HepG2 (cell line): ENCODE data around the gene MLH1. TPM values are rescaled to one million over a fixed set of nuclear protein-coding genes. Genes with fewer than 3 reads are reported as not detected.
A peak's percentile ranks its signal among the peaks of the same experiment; 100 is the strongest.

ENCODE experiments used
- CCAR2 ChIP-seq: fragments of 200-400 bp; formaldehyde crosslinking; optimal IDR thresholded peaks from 2 replicates; pipeline ENCODE3; 2018; ENCODE audit warnings: low read depth, mild to moderate bottlenecking, low read length, moderate library complexity
- CCDC6 ChIP-seq: sonication (generic); formaldehyde crosslinking; IDR thresholded peaks from 2 replicates; pipeline ENCODE4 v1.8.1; 2022; ENCODE audit warnings: mild to moderate bottlenecking, missing genetic modification reagents, moderate library complexity
- CHCHD3 ChIP-seq: sonication (generic); formaldehyde crosslinking; IDR thresholded peaks from 2 replicates; pipeline ENCODE4 v1.8.0; 2022; ENCODE audit warnings: mild to moderate bottlenecking, missing genetic modification reagents, moderate library complexity
- HDAC6 ChIP-seq: fragments of 200-600 bp; sonication (generic); IDR thresholded peaks from 2 replicates; pipeline ENCODE4 v1.7.0; 2017; ENCODE audit warnings: mild to moderate bottlenecking, antibody characterized with exemption, low read length, low read depth
- HMG20A ChIP-seq: IDR thresholded peaks from 2 replicates; pipeline ENCODE4 v1.6.1; 2016; ENCODE audit warnings: borderline replicate concordance
- IRX3 ChIP-seq: sonication (generic); formaldehyde crosslinking; IDR thresholded peaks from 2 replicates; pipeline ENCODE4 v1.8.1; 2023; ENCODE audit warnings: mild to moderate bottlenecking, low read depth, missing genetic modification reagents, borderline replicate concordance
- NPAS2 ChIP-seq: sonication (generic); formaldehyde crosslinking; IDR thresholded peaks from 2 replicates; pipeline ENCODE4 v1.8.0; 2022; ENCODE audit warnings: mild to moderate bottlenecking, missing genetic modification reagents, borderline replicate concordance
- POGZ ChIP-seq: sonication (generic); formaldehyde crosslinking; IDR thresholded peaks from 2 replicates; pipeline ENCODE4 v1.4.0; 2020; ENCODE audit warnings: mild to moderate bottlenecking, missing genetic modification reagents
- RBFOX2 ChIP-seq: fragments of 200-400 bp; formaldehyde crosslinking; IDR thresholded peaks from 2 replicates; pipeline ENCODE4 v1.6.1; 2017; ENCODE audit warnings: low read depth, mild to moderate bottlenecking, low read length
- RELA ChIP-seq: sonication (generic); formaldehyde crosslinking; IDR thresholded peaks from 2 replicates; pipeline ENCODE4 v1.4.0; 2020; ENCODE audit warnings: missing genetic modification reagents
- SUZ12 ChIP-seq: fragments of 150-350 bp; IDR thresholded peaks from 2 replicates; pipeline ENCODE4 v1.6.1; 2014; ENCODE audit warnings: low read depth, low read length
- ZNF296 ChIP-seq: sonication (generic); formaldehyde crosslinking; conservative IDR thresholded peaks from 2 replicates; pipeline ENCODE4 v1.5.0; 2020; ENCODE audit warnings: mild to moderate bottlenecking, missing genetic modification reagents
- ZNF329 ChIP-seq: sonication (generic); formaldehyde crosslinking; IDR thresholded peaks from 2 replicates; pipeline ENCODE4 v1.9.0; 2021; ENCODE audit warnings: low read depth, mild to moderate bottlenecking, missing genetic modification reagents
- ZNF607 ChIP-seq: sonication (generic); formaldehyde crosslinking; IDR thresholded peaks from 2 replicates; pipeline ENCODE4 v1.5.1; 2020; ENCODE audit warnings: missing genetic modification reagents, mild to moderate bottlenecking, borderline replicate concordance
- ZNF724P ChIP-seq: sonication (generic); formaldehyde crosslinking; IDR thresholded peaks from 2 replicates; pipeline ENCODE4 v1.8.0; 2022; ENCODE audit warnings: missing genetic modification reagents, borderline replicate concordance
- polyA plus RNA-seq, 8 experiments: library from polyadenylated mRNA; depleted of rRNA in 3 of 8; stranded (reverse) in 7 of 8; unstranded in 1 of 8; fragments of >200 nt; fragmentation: Illumina TruSeq in 4 of 8; extraction: Trizol in 4 of 8; gene quantifications; 2 replicates each; pipeline versions ENCODE4 v1.2.1 to v1.2.3, GENCODE V29; 2011 to 2016; ENCODE audit warnings: low read depth in 4 of 8, missing spikeins in 1 of 8, mixed read lengths in 1 of 8; ENCODE audit not compliant: insufficient read depth in 1 of 8
- total RNA-seq, 5 experiments: library from RNA; depleted of rRNA; stranded (reverse); fragments of >200 nt; fragmentation: Illumina TruSeq; extraction: Trizol; gene quantifications; 2 replicates each; pipeline ENCODE4 v1.2.3, GENCODE V29; 2016; ENCODE audit warnings: low read depth in 1 of 5
- TF ChIP-seq, protein P1 (sequence below): IDR thresholded peaks from 2 replicates; pipeline ENCODE4 v1.6.1; 2012; ENCODE audit warnings: low read depth, low read length, improper control_type of control experiment
- TF ChIP-seq, protein P2 (sequence below): sonication (generic); formaldehyde crosslinking; conservative IDR thresholded peaks from 2 replicates; pipeline ENCODE4 v1.8.1; 2023; ENCODE audit warnings: missing genetic modification reagents
- TF ChIP-seq, protein P3 (sequence below): sonication (generic); formaldehyde crosslinking; IDR thresholded peaks from 2 replicates; pipeline ENCODE4 v1.4.0; 2020; ENCODE audit warnings: missing genetic modification reagents
- TF ChIP-seq, protein P4 (sequence below): sonication (generic); formaldehyde crosslinking; IDR thresholded peaks from 2 replicates; pipeline ENCODE4 v1.4.0; 2020; ENCODE audit warnings: mild to moderate bottlenecking, missing genetic modification reagents
- TF ChIP-seq, protein P5 (sequence below): IDR thresholded peaks from 2 replicates; pipeline ENCODE4 v1.6.1; 2016; ENCODE audit warnings: low read depth
- TF ChIP-seq, protein P6 (sequence below): sonication (generic); formaldehyde crosslinking; IDR thresholded peaks from 2 replicates; pipeline ENCODE4 v1.5.0; 2020; ENCODE audit warnings: mild to moderate bottlenecking, low read depth, missing genetic modification reagents, borderline replicate concordance
- TF ChIP-seq, protein P7 (sequence below): IDR thresholded peaks from 2 replicates; pipeline ENCODE4 v1.6.1; 2018; ENCODE audit warnings: missing genetic modification reagents, mild to moderate bottlenecking, missing compliant biosample characterization

The MLH1 gene
- total and polyA plus RNA-seq, 2 of the 13 experiments (the other 11 are each of a cell fraction or from before 2014, with no cell fraction given), result 29.5 to 70.8 TPM

DNA sequence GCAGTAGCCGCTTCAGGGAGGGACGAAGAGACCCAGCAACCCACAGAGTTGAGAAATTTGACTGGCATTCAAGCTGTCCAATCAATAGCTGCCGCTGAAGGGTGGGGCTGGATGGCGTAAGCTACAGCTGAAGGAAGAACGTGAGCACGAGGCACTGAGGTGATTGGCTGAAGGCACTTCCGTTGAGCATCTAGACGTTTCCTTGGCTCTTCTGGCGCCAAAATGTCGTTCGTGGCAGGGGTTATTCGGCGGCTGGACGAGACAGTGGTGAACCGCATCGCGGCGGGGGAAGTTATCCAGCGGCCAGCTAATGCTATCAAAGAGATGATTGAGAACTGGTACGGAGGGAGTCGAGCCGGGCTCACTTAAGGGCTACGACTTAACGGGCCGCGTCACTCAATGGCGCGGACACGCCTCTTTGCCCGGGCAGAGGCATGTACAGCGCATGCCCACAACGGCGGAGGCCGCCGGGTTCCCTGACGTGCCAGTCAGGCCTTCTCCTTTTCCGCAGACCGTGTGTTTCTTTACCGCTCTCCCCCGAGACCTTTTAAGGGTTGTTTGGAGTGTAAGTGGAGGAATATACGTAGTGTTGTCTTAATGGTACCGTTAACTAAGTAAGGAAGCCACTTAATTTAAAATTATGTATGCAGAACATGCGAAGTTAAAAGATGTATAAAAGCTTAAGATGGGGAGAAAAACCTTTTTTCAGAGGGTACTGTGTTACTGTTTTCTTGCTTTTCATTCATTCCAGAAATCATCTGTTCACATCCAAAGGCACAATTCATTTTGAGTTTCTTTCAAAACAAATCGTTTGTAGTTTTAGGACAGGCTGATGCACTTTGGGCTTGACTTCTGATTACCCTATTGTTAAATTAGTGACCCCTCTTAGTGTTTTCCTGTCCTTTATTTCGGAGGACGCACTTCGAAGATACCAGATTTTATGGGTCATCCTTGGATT, at the start of gene MLH1 (continued):
- TF ChIP-seq, protein P1, sequence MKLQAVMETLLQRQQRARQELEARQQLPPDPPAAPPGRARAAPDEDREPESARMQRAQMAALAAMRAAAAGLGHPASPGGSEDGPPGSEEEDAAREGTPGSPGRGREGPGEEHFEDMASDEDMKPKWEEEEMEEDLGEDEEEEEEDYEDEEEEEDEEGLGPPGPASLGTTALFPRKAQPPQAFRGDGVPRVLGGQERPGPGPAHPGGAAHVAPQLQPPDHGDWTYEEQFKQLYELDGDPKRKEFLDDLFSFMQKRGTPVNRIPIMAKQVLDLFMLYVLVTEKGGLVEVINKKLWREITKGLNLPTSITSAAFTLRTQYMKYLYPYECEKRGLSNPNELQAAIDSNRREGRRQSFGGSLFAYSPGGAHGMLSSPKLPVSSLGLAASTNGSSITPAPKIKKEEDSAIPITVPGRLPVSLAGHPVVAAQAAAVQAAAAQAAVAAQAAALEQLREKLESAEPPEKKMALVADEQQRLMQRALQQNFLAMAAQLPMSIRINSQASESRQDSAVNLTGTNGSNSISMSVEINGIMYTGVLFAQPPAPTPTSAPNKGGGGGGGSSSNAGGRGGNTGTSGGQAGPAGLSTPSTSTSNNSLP, result no peak
- TF ChIP-seq, protein P2, sequence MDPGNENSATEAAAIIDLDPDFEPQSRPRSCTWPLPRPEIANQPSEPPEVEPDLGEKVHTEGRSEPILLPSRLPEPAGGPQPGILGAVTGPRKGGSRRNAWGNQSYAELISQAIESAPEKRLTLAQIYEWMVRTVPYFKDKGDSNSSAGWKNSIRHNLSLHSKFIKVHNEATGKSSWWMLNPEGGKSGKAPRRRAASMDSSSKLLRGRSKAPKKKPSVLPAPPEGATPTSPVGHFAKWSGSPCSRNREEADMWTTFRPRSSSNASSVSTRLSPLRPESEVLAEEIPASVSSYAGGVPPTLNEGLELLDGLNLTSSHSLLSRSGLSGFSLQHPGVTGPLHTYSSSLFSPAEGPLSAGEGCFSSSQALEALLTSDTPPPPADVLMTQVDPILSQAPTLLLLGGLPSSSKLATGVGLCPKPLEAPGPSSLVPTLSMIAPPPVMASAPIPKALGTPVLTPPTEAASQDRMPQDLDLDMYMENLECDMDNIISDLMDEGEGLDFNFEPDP (CRISPR knock-in tag), result no peak
- TF ChIP-seq IRX3 (CRISPR knock-in tag) (no peak), ZNF329 (CRISPR knock-in tag) (no peak), CHCHD3 (CRISPR knock-in tag) (no peak), CCAR2 (no peak), ZNF724P (0 out of 2 replicates have a peak, but pooled peaks have one; percentile 45), HDAC6 (no peak), SUZ12 (no peak), HMG20A (CRISPR knock-in tag) (no peak), ZNF607 (CRISPR knock-in tag) (0 out of 2 replicates have a peak, but pooled peaks have one; percentile 51), CCDC6 (CRISPR knock-in tag) (peak; percentile 90), POGZ (peak; percentile 87), NPAS2 (CRISPR knock-in tag) (no peak), ZNF296 (CRISPR knock-in tag) (no peak), RBFOX2 (peak; percentile 69), RELA (CRISPR knock-in tag) (0 out of 2 replicates have a peak, but pooled peaks have one; percentile 24)
- TF ChIP-seq, protein P3, sequence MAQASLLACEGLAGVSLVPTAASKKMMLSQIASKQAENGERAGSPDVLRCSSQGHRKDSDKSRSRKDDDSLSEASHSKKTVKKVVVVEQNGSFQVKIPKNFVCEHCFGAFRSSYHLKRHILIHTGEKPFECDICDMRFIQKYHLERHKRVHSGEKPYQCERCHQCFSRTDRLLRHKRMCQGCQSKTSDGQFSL (CRISPR knock-in tag), result no peak
- TF ChIP-seq, protein P4, sequence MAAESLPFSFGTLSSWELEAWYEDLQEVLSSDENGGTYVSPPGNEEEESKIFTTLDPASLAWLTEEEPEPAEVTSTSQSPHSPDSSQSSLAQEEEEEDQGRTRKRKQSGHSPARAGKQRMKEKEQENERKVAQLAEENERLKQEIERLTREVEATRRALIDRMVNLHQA (CRISPR knock-in tag), result no peak
- TF ChIP-seq, protein P5, sequence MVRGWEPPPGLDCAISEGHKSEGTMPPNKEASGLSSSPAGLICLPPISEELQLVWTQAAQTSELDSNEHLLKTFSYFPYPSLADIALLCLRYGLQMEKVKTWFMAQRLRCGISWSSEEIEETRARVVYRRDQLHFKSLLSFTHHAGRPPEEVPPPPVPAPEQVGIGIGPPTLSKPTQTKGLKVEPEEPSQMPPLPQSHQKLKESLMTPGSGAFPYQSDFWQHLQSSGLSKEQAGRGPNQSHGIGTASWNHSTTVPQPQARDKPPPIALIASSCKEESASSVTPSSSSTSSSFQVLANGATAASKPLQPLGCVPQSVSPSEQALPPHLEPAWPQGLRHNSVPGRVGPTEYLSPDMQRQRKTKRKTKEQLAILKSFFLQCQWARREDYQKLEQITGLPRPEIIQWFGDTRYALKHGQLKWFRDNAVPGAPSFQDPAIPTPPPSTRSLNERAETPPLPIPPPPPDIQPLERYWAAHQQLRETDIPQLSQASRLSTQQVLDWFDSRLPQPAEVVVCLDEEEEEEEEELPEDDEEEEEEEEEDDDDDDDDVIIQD (CRISPR knock-in tag), result no peak
- TF ChIP-seq, protein P6, sequence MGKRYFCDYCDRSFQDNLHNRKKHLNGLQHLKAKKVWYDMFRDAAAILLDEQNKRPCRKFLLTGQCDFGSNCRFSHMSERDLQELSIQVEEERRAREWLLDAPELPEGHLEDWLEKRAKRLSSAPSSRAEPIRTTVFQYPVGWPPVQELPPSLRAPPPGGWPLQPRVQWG (CRISPR knock-in tag), result no peak
- TF ChIP-seq, protein P7, sequence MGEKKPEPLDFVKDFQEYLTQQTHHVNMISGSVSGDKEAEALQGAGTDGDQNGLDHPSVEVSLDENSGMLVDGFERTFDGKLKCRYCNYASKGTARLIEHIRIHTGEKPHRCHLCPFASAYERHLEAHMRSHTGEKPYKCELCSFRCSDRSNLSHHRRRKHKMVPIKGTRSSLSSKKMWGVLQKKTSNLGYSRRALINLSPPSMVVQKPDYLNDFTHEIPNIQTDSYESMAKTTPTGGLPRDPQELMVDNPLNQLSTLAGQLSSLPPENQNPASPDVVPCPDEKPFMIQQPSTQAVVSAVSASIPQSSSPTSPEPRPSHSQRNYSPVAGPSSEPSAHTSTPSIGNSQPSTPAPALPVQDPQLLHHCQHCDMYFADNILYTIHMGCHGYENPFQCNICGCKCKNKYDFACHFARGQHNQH (CRISPR knock-in tag), result no peak
